ENCODE data around the gene SOWAHA.

Gene SOWAHA

GRCh38 chr5:132825834-132826391 lies 12.8 kb downstream of the SOWAHA start:
- DNase-seq (ENCODE audit: low spot score): no peak

- no peak for DNase-seq (ENCODE audit: low spot score)
Observed at GRCh38 chr5:132826424-132827082, 13.5 kb downstream of the SOWAHA start.

GRCh38 chr5:132827943-132828673 lies 15.0 kb downstream of the SOWAHA start:
- DNase-seq (ENCODE audit: low spot score): no peak

- no peak for DNase-seq (ENCODE audit: low spot score)
Observed at GRCh38 chr5:132828846-132829494, 15.9 kb downstream of the SOWAHA start.

DNA sequence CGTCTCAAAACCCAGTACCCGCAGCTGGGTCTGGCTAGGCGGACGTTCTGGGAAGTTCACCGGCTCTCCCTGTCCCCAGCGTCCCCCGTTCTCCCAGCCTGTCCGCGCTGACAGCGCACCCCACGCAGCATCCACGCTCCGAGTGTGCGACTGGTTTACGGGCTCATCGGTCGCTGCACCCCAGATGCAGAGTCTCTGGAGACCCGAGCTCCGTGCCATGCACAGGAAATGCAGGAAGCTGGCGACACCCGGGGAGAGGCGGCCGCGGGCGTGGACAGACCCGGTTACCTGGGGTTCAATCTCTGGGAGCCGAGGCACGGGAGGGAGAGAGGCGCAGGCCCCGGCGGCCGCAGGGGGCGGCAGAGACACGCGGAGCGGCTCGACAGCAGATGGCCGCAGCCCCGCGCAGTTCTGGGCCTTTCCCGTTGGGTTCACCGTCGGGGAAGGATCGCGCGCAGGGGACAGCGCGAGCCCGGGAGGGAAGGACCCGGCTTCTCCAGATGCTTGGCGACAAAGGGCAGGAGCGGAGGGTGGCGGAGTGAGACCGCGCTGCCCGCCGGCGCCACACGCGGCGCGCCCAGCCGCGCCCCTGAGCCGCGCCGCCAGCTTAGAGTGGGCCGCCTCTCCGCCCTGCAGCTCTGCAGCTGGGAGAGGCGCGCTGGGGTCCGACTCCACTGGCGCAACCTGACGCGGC lies 16.8 kb downstream of the SOWAHA start:
- DNase-seq (ENCODE audit: low spot score): peak; percentile 95

DNA sequence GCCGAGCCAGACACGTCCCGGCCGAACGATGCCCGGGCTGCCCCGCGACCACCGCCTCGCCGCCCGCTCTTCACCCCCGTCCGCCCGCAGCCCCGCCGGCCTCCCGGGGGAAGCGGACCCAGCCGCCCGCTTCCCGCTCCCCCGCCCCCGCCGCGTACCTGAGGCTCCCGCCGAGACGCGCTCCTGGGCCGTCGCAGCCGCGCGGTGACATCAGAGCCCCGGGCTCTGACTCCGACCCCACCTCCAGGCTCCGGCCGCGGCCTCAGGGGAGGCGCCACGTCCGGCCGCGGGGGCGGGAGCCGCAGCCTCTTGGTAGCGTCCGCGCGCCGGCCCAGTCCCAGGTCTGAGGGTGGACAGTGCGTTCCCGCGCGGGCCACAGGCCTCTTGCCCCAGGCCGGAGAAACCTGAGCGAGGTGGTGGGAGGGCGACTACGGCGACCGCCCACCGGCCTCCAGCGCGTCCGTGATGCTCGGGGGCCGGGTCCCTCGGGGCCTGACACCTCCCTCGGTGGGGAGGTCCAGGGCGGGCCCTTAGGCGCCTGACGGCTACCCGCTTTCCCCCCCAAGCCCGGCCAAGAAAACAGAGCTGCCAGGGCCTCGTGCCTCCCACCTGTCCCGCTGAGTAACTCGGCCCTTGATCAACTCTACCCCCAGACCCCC lies 17.5 kb downstream of the SOWAHA start, which contains the start of gene SHROOM1:
TSS of gene SHROOM1 (minus strand) at position 212 of the 659 bp plus-strand sequence. CDS start 4,507 bp downstream, outside the sequence.
- DNase-seq (ENCODE audit: low spot score): peak; percentile 87

DNA sequence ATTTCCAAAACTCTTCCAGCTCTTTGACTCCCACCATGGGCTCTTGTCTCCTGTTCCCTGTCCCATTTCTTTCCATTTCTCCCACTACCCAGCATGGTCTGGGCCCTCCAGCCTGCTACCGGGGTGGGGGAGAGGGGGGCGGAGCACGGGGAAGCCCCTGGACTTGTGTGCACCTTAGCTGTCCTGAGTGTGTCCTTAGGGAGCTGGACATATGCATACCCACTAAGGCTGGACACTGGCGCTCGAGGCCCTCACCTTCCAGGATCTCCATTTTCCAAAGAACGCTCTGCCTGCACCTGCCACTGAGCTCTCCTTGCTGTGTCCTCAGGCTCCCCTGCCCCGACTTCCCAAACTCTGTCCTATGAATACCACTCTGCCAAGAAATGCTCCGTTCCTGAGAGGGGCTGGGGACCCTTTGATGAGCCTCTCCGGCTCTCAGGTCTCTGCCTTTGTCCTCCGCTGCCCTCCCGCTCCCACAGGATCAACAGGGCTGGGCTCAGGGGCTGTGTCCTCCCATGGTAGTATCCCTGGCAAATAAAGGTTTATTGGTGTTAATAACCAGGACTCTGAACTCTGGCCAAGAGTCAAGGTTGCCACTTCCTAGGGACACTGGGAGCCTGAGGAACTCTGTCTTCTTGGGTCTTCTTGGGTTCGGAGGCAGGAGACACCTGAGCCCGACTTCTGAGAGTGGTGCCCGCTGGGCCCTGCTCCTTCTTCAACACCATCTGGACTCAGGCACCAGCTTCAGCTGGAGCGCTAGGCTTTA lies 18.2 kb downstream of the SOWAHA start:
- DNase-seq (ENCODE audit: low spot score): no peak

- no peak for DNase-seq (ENCODE audit: low spot score)
Observed at GRCh38 chr5:132832612-132833011, 19.5 kb downstream of the SOWAHA start.

- no peak for DNase-seq (ENCODE audit: low spot score)
Observed at GRCh38 chr5:132834057-132834456, 21.0 kb downstream of the SOWAHA start.

DNA sequence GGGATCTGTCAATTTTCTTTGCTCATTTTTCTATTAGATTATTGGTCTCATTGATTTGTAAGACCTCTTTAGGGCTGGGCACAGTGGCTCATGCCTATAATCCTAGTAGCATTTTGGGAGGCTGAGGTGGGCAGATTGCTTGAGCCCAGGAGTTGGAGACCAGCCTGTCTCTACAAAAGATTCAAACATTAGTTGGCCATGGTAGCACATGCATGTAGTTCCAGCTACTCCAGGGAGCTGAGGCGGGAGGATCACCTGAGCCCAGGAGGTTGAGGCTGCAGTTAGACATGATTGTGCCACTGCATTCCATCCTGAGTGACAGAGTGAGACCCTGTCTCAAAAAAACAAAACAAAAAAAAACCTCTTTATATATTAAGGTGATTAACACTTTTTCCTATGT lies 23.8 kb downstream of the SOWAHA start:
- DNase-seq (ENCODE audit: low spot score): no peak

GRCh38 chr5:132837868-132838267 lies 24.8 kb downstream of the SOWAHA start:
- no peak for DNase-seq (ENCODE audit: low spot score)

GRCh38 chr5:132838516-132839282 lies 25.6 kb downstream of the SOWAHA start:
- DNase-seq (ENCODE audit: low spot score): no peak

DNA sequence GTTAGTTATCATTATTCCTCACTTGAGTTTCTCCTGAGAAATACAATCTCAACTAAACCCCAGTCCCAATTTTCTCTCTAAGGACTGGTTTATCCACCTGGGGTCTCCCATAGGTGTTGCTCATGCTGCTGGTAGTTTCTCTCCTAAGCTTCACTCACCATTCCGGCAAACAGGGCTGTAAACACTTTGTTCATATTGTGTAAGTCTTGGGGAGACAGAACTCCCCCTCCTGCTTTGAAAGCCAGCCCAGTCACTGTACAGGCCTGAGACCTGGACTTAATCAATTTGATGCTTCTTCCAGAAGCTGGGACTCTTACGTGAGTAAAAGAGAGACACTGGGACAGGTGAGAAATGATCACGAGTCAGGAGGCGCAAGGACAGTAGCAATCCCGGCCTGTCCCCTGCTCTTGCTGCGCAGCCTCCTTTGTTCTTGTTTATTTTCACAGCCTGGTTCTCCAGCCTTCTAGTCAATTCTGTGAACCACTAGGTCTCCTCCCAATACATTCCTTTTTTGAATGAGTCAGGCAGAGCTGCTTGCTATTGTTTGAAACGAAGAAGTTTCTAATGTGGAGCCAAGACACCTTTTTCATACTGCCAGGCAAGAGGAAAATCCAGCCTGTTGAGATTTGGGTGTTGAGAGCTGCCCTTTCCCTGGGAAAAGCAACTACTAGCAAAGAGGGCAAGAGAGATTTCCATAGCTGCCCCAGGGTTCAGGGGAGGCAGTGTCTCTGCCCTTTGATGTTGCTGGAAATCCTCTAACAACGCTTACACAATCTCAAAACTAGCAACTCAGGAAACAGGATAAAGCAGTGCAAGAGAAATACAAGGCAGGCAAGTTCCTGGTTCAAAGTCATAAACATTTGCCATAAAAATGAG lies 26.6 kb downstream of the SOWAHA start:
- DNase-seq (ENCODE audit: low spot score): peak; percentile 43

GRCh38 chr5:132840313-132840712 lies 27.2 kb downstream of the SOWAHA start:
- no peak for DNase-seq (ENCODE audit: low spot score)

DNA sequence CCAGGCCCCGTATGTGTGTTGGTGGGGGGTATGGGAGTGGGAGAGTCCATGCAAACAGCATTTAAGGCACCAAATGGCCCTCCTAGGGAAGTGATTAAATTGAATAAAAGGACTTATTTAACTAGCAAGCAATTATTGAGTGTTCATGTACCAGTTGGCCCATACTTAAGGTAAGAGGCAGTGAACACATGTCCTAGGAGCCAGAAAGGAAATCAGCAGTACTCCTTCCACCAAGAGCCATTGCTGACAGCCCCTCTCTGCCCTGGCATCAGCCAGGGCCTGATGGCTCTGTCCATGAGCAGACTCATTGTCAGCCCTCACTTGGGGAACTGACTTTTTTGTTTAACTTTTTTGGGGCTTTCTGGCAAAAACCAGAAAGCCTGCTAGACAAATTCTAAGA lies 27.8 kb downstream of the SOWAHA start:
- DNase-seq (ENCODE audit: low spot score): no peak

DNA sequence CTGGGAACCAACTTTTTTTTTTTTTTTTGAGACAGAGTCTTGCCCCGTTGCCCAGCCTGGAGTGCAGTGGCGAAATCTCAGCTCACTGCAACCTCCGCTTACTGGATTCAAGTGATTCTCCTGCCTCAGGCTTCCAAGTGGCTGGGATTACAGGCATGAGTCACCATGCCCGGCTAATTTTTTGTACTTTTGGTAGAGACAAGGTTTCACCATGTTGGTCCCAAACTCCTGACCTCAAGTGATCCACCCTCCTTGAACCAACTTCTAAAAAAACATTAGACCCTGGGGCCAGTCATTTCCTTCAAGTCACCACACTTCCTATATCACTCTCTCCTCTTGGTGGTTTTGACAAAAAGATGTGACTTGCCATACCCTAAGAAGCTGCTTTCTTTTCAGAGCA lies 28.2 kb downstream of the SOWAHA start:
- DNase-seq (ENCODE audit: low spot score): no peak

DNA sequence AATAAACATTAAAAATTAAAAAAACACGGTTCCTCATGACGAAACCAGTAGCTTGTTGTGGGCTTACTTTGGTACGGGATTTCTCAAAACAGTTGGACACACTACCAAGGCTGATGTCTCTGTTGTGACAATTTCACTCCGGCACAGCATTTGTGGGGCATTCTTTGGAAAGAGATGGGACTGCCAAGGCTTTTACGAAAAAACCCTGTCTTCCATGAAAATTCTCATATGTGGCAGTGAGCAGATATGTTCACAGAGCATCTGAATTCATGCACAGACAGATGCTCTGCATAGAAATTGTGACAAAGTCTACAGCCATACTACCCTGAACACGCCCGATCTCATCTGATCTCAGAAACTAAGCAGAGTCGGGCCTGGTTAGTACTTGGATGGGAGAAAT lies 35.2 kb downstream of the SOWAHA start:
- no peak for DNase-seq (ENCODE audit: low spot score)

DNA sequence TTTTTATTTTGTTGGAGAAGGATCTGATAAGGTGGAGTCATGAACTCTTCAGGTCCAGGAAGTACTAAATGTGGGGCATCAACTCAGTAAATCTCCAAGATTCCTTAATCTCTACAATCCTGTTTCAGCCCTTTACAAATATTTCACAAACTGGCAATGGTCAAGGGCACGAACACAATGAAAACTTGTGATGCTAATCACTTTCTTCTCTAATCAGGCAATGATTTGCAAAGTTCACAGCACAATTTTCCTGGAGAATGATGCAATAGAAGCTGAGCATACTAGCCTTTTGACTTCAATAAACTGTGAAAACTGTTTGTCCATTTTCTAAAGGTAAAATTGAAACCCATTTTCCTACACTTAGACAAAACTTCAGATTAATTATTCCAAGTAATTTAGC lies 36.2 kb downstream of the SOWAHA start:
- no peak for DNase-seq (ENCODE audit: low spot score)

- DNase-seq (ENCODE audit: low spot score): no peak
Observed at GRCh38 chr5:132850066-132850465, 37.0 kb downstream of the SOWAHA start.

Data from GM03348 (cell line).